ENCODE results near the gene CRKL.
A peak's percentile ranks its signal among the peaks of the same experiment; 100 is the strongest.
"Not testable (repeated sequence)": the region's sequence is repeated elsewhere in the genome, so short reads cannot be mapped to it uniquely, and the experiment has no call there.

The CRKL gene

DNA sequence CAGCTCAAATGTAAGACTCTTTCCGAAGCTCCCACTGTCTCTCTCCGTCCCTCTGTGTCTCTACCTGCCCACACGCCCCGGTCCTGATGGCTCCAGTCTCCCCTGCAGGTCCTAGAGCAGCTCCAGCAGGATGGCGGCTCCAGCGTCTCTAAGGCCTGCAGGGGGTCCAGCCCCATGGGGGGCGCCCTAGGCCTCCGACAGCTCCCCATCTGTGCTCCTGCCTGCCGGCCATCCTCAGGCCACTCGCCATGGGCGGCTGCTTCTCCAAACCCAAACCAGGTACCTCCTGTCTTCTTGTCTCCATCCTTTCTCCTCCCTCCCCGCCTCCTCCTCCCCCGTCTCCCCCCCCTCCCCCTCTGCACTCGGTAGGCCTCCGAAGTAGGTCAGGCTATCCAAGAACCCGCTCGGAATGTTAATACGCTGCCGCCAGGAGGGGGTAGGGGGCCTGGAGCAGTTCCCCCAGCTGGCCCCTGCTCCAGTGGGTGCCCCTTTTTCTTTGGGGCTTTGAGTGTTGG lies 50.5 kb downstream of the CRKL start:
- no peak for DNase-seq

DNA sequence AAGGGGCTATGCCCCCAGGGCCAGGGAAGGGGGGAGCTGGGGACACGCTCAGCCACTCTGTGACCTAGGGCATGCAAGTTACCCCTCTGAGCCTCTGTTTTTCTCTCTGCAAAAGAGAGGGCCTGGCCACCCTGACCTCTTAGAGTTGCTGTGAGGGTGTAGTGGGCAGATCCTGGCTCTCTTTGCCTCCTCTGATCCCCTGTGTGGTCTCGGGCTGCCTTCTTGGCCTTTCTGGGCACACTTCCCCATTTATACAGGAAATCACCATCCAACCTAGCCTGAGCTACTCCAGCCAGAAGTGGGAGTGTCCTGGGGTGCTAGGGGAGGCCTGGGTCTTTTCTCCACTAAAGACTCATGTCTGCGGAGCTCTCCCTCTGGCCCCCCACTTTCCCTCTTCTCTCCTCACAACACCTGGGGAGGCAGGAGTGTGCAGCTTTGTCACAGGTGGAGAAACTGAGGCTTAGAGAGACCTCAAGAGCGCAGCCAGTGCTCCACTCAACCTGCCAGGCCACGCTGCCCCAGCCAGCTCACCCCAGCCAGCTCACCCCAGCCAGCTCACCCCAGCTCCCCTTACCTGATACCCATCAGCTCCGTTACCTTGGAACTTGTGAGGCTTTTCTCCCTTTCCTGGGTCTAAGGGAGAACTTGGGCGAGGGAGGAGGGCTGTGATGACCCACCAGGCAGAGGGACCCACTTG lies 51.2 kb downstream of the CRKL start:
- no peak for DNase-seq

DNA sequence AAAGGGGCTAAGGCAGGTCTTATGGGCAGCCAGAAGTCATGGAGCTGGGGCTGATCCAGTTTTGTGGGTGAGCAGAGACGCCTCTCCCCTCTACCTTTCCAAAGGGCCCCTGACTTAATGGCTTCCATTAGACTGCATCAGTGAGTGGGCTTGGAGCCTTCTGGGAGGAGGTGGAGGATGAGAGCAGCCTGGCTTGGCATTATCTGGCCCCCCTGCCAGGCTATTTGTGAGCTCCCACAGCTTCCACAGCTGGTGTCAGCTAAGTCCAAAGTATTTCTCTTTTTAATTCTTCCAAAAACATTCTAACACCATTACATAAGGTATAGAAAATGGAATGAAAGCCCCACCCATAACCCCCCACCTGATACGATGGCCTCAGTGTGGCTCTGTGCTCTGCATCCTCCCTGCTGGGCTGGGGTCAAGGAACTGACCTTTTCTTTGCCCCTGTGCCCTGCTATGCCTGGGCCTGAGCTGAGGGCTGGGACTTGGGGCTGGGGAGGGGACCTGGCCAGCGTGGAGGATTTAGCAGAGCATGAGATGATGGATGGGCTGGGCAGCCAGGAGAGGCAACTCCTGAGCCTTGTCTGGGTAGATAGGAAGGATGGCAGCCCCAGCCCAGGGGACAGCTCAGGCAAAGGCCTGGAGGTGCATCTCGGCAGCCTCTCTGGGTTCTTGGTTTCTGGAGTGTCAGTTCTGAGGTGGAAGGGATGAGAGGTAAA lies 53.9 kb downstream of the CRKL start:
- no peak for DNase-seq

DNA sequence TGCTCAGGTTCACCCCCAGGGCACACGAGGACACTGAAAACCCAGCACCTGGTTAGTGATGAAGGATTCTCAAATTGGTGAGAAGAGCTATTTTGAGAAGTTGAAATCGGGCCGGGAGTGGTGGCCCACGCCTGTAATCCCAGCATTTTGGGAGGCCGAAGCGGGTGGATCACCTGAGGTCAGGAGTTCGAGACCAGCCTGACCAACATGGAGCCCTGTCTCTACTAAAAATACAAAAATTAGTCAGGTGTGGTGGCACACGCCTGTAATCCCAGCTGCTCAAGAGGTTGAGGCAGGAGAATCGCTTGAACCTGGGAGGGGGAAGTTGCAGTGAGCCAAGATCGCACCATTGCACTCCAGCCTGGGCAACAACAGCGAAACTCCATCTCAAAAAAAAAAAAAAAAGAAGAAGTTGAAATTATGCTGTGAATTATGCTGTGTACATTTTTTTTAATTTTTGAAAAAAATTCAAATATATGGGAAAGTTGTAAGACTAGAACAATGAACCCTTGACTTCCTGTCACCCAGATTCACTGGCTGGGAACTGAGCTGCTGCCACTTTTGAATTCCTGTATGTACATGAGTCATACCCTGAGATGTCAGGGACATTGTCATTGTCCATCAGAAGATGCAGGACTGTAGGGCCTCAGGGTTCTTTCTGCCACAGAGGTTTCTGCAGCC lies 54.9 kb downstream of the CRKL start:
- DNase-seq = not testable (repeated sequence)

DNA sequence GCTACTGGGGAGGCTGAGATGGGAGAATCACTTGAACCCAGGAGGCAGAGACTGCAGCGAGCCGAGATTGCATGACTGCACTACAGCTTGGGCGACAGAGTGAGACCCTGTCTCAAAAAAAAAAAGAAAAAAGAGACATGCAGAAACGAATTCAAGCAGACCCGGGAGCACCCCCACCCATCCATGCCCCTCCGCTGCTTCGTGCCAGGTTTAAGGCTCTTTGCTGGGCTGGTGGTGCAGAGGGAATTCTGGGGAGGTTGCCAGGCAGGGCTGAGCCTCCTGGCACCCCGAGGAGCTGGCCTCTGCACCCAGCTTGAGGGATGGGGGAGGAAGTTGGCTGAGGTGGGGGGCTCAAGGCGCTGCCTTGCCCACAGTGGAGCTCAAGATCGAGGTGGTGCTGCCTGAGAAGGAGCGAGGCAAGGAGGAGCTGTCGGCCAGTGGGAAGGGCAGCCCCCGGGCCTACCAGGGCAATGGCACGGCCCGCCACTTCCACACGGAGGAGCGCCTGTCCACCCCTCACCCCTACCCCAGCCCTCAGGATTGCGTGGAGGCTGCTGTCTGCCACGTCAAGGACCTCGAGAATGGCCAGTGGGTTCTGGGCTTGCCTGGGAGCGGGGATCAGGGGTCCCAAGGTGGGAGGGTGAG lies 55.8 kb downstream of the CRKL start:
- no peak for DNase-seq

DNA sequence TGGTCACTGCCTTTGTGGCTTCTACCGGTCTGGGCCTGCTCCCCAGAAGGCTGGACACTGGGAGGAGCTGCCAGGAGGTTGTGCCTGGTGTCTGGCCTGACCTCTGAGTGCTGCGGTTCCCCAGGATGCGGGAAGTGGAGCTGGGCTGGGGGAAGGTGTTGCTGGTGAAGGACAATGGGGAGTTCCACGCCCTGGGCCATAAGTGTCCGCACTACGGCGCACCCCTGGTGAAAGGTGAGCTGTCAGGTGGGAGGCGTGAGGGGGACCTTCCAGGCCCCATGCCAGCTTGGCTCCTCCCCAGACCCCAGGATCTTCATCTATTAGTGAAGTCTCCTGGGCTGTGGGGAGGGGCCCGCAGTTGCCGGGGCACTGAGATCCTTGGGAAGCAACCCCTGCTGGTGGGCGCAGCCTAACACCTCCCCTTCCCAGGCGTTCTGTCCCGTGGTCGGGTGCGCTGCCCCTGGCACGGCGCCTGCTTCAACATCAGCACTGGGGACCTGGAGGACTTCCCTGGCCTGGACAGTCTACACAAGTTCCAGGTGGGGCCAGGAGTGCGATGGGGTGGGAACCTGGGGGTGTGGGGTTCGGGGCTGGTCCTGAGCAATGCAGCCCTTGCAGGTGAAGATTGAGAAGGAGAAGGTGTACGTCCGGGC lies 56.6 kb downstream of the CRKL start:
- DNase-seq = no peak

DNA sequence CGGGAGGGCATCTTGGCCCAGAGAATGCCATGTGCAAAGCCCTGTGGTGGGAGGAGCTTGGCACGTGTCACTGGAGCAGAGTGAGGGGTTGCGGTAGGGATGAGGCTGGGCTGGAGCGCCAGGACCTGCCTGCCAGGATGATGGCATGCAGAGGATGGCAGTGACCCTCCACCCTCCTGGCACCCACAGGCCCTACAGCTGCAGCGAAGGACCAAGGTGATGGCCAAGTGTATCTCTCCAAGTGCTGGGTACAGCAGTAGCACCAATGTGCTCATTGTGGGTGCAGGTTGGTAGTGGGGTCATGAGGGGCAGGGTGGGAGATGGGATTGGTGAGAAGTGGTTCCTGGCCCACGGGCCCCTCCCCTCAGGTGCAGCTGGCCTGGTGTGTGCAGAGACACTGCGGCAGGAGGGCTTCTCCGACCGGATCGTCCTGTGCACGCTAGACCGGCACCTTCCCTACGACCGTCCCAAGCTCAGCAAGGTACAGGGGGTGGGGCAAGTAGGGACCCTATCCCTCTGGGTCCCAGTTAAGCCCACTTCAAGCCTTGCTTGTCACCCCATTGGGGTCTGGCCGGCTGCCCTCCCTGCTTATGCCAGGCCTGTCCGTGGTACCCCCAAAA lies 57.2 kb downstream of the CRKL start:
- DNase-seq = no peak

DNA sequence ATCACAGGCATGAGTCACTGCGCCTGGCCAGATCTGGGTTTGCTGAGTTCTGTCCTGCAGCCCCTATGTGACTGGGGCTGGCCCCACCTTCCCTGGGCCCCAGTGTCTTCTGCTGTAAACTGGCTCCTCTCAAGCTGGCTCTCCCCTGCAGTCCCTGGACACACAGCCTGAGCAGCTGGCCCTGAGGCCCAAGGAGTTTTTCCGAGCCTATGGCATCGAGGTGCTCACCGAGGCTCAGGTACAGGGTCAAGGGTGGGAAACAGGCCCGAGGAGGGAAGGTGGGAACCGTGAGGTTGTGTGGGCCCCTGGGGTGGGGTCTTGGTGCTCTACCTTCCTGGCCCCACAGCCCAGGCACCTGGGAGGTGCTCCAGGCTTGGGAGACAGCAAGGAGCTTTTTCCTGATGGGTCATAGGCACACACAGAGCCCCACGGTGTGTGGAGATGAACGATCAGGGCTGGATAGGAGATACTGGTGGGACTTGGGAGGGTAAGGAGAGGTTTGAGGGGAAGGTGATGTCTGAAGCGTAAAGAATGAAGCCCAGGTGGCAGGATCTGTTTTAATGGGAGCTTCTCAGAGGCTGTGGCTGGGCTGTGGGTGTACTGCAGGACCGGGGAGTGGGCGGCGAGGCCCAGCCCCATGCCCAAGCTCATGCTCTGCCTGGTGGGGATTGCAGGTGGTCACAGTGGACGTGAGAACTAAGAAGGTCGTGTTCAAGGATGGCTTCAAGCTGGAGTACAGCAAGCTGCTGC lies 58.5 kb downstream of the CRKL start:
- no peak for DNase-seq

DNA sequence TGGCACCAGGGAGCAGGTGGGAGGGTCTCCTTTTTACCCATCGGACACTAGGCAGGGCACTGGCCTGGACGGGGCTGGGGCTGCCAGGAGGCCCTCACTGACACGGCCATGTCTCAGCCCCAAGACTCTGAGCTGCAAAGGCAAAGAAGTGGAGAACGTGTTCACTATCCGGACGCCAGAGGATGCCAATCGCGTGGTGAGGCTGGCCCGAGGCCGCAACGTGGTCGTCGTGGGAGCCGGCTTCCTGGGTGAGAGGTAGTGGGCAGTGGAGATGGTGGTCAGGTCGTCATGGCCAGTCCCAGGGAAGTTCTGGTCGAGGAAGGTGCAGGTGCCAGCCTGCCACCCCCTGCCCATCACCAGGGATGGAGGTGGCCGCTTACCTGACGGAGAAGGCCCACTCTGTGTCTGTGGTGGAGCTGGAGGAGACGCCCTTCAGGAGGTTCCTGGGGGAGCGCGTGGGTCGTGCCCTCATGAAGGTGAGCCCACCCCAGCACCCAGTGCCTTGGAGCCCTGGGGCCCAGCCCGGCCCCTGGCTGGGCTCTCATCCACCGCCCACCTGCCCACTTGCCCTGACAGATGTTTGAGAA lies 59.2 kb downstream of the CRKL start:
- no peak for DNase-seq

DNA sequence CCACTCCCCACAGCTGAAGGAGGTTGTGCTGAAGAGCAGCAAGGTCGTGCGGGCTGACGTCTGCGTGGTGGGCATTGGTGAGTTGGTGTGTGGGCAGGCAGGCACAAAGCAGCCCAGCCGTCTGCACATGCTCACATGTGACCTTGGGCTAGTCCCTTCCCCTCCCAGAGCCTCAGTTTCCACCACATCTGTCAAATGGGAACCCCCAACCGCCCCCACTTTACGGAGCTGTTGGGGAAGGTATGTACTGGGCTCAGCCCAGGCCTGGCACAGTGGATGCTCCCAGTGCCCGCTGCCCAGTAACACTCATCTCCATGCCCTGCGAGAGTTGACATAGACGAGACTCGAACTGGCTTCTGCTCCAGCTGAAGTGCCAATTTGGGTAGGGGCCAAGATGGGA lies 59.8 kb downstream of the CRKL start:
- no peak for DNase-seq

DNA sequence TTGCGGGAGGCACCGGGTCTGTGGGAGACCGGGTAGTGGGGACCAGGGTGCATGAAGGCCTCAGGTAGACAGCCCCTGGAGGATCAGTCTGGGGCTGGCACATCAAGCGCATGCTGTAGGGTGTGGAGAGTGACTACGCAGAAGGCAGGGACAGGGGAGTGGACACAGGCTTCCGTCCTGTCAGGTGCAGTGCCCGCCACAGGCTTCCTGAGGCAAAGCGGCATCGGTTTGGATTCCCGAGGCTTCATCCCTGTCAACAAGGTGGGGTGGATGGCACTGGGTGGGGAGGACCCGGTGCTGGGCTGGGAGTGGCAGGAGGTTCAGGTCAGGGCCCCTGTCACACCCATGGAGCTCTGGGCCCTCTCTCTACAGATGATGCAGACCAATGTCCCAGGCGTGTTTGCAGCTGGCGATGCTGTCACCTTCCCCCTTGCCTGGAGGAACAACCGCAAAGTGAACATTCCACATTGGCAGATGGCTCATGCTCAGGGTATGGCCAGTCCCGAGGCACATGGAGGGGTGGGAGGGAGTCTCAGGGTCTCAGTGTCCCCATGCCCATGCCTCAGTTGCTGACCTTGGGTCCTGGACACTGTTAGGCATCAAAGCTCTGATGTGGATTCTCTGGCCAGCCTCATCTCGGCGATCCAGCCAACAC lies 60.4 kb downstream of the CRKL start:
- no peak for DNase-seq

DNA sequence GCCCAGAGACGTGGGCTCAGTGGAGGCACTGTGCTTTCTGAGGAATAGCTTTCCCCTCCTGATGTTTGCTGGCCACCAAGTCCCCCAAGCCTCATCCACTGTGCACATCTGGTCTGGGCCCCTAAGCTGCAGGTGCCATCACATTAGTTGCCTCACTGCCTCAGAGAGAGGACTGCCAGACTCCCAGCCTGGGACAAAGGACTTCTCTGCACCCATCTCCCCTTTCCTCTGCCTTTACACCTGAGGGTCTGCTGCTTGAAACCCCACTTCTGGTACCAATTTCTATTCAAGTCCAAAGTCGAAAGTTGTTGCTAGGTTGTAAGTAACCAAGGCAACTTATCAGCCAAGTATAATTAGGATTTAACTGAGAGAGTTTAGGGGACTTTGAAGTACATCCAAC lies 61.2 kb downstream of the CRKL start:
- DNase-seq = no peak

DNA sequence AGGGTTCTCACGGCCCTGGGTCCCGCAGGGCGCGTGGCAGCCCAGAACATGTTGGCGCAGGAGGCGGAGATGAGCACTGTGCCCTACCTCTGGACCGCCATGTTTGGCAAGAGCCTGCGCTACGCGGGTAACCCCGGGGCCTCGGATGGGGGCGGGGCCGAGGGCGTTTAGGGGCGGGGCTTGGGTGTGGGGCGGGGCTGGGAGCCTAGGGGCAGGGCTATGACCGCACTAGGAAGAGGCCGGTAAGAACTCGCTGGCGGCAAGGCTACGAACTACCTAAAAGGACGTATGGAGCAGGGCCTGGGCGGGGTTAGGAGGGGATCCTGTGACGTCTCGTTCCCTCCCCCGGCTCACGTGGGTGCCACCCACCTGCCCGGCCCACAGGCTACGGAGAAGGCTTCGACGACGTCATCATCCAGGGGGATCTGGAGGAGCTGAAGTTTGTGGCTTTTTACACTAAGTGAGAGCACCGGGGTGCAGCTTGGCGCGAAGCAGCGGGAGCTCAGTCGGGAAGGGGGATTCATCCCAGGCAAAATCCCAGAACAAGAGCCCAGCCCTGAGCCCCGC lies 62.1 kb downstream of the CRKL start:
- DNase-seq = no peak

DNA sequence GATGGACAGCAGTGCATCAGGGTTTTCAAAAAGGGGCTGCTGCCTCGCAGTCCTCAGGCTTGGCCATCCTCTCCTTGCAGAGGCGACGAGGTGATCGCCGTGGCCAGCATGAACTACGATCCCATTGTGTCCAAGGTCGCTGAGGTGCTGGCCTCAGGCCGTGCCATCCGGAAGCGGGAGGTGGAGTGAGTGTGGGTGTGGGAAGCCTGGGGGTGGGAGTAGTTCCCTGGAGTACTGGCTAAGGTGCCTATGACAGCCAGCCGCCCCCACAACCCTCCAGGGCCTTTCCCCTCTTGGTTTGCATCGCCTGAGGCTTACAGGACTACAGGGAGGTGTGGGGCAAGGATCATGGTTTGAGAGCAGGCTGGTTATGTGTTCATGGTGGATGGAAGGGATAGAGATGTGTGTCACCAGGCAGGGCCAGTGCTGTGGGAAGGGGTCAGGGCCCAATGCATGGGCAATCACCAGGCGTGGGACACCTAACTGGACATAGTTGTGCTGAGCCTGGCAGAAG lies 62.8 kb downstream of the CRKL start:
- DNase-seq = no peak

DNA sequence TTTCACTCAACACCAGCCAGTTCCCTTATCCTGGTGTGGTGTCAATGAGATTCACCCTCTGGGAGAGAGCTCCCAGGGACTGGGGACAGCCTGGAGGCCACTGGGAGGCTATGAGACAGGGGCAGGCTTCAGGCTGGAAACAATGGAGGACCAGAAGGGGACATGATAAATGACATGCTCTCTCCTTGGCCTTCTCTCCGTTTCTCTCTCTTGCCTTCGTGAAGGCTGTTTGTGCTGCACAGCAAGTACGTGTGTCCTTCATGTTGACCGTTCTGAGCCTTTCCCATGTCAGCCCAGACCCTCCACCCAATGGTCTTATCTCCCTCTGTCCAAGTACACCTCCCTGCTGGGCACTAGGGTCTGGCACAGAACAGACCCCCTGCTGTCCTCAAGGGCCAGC lies 63.3 kb downstream of the CRKL start:
- DNase-seq = no peak

DNA sequence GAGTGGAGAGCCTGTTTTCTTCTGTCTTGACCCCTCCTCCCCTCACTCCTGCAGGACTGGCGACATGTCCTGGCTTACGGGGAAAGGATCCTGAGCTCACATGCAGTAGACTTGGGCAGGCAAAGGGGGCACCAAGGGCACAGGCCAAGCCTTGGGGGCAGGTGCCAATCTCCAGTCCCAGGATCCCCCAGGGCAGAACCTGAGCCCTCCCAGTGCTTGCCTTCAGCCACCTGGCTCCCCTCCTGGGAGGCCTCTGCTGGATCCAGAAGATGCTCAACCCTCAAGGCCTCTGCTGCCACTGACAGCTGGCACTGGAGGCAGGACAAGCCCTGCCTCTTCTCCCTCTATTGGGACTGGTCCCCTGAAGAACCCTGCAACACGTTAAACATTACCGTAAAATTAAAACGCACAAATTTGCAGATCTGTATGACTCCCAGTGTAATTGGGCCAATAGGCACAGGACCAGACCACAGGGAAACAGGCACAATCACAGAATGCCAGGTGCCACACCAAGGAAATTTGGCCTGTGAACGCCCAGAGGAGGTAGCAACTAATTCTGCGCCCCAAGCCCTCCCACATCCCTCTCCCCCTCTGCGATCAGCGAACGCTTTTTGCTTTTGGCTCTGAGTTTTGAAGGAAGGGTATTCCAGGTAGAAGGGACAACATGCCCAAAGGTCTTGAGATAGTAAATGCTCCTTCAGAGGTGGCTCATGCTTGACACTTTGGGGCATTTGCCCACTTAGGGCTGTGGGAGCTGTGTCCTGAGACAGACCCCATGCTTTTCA lies 63.9 kb downstream of the CRKL start:
- DNase-seq = no peak

DNA sequence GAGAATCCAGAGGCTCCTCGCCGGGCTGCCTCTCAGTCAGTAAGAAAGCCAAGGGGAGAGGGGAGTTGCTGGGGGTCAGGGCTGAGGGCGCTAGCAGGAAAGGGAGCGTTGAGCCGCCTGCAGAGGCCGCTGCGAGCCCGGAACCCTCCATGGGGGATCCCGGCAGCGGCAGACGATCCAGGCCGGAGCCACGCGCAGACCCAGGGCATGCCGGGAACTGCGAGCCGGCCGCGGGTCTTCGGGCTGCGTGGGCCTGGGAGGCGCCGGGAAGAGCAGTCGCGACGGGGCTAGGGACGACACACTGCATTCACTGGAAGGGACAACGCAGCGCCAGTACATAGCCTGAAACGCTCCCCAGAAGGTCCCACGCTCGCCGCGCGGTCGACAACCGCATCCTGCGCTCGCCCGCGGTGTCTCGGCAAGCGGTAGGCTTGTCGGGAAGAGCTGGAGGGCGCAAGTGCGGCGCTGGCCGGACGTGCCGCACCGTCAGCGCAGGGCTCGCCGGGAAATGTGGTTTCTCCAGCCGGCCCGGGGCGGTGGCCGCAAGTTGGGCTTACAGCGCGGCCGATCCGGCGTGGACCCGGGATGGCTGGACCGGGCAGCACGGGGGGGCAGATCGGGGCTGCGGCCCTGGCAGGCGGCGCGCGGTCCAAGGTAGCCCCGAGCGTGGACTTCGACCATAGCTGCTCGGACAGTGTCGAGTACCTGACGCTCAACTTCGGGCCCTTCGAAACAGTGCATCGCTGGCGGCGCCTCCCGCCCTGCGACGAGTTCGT lies 64.8 kb downstream of the CRKL start, which contains the start of gene LZTR1:
Gene LZTR1, plus strand, starts transcription at position 511 of the 776 bp plus-strand sequence. Its CDS starts 75 bp downstream, at position 586.
- peak; percentile 66 for DNase-seq

DNA sequence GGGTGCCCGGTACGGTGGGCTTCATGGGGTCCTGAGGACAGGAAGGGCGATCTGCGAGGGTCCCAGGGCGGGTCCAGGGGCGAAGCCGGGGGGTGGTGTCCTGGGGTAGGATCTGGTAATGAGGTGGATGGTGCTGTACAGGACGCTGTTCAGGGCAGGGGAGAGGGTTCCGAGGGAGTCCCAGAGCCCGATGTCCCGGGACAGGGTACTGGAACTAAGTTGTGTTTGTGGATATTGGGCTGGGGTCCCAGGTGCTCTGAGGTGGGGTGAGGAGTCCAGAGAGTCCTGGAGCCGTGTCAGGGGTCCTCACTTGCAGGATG lies 65.3 kb downstream of the CRKL start:
- DNase-seq = no peak
